Dedifferentiated amniotic fluid mesenchymal stem cell (primary cell): ENCODE results near the gene CTDSPL2.
"Not testable (repeated sequence)": the region's sequence is repeated elsewhere in the genome, so short reads cannot be mapped to it uniquely, and the experiment has no call there.

Experiments
- DNase-seq: peaks from one replicate; pipeline ENCODE4 v3.0.0-alpha.2; 2016; ENCODE audit errors: extremely low spot score

CTDSPL2 gene

DNA sequence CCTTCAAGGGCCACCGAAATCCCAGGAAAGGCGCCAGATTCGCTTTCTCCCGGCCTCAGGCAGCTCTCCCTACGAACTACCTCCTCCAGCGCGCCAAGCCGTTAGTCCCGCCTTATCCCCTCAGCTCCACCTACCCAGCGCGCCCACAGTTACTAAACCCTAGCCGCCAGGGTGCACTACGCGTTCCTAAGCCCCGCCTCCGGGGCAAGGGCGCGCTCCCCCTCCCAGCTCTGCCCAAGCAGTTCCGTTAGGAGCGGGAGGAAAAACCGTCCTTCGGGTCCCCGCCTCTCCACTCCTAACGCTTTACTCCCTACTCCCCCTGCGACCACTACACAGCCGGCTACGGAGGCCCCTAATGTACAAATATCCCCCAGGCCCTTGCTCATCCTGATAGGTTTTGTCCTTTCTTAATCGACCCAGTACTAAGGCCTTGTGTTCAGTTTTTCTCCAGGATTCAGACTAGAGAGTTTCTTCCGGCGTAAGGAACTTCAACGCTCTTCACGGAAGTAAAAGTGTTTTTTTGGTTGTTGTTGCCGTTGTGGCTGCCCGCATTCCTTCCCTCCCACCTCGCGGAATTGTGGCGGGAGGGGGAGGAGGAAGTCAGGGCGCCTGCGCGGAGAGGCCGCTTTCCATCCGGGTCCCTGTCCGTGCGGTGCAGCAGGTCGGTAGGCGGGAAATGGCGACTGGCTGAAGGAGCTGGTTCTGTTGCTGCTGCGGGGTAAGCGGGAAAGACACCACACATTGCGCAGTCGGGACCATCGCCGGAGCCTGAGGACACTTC, at the start of gene CTDSPL2:
Gene CTDSPL2, plus strand, starts transcription at position 655 of the 781 bp plus-strand sequence. CDS start 31,386 bp downstream, outside the sequence.
- peak; percentile 98 for DNase-seq

DNA sequence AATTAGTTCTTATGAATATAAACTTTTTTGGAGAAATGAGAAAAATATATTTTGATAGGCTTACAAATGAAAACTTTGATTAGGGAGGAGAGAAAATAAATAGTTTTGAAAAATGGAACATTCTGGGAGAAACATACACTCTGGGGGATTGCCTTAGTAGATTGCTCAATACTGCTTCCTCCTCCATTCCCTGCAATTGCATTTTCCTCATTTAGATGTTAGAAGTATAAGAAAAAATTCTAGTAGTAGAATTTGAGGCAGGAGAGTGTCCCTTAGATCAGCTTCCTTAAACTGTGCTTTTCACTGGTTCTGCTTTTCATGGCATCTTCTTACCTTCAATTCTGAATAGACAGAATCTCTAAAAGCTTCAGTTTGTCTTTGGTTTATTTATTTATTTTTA, 46.2 kb upstream of the CTDSPL2 start:
- no peak for DNase-seq

- DNase-seq = no peak
Measured at GRCh38 chr15:44385344-44385942, 42.0 kb upstream of the CTDSPL2 start.

- DNase-seq = no peak
Measured at GRCh38 chr15:44394062-44394461, 33.4 kb upstream of the CTDSPL2 start.

DNA sequence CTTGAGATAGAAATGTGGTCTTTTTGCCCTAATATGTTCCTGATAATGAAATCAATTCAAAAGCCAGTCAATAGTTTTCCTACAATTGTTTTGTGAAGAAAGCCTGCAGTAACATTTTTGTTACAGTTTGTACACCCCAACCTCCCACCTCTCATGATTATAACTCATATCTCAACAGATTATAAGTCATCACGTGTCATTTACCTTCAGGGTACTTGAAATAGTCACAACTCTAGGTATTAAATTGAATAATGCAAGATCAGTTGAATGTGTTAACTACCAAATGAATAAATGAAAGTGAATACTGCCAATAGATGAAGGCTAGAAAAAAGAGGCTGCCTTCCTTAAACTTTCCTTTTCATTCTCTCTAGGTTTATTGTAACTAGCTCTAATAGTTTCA, 32.9 kb upstream of the CTDSPL2 start:
- no peak for DNase-seq

DNA sequence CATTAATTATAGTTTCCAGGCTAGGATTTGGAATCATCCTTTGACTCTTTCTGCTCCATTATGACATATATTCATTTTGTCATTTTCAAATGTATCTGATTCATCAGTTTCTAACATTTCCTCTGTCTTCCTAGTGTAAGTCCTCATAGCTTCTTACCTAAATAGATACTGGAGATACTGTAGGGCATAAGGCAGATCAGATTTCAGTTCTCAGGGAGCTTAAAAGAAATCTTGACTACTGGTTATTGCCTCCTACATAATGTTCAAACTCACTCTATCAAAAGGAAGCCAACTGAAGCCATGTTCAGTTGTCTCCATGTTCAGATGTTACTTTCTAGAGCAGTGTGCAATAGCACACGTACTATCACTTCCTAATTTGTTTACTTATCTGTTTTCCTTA, 29.6 kb upstream of the CTDSPL2 start:
- DNase-seq = no peak

DNA sequence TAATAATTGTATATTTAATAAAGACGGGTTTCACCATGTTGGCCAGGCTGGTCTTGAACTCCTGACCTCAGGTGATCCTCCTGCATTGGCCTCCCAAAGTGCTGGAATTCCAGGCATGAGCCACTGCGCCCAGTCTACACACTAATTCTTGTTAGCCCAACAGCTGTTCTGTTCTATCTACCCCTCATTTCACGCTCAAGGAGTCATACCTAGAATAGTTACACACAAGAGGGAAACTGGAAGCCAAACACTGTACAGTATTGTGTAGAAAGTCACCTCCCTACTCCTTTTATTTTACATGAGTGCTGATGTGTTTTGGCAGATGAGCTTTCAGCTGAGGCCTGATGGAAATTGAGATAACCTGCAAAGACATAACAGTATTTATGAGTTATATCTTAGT, 13.4 kb upstream of the CTDSPL2 start:
- no peak for DNase-seq

GRCh38 chr15:44427756-44428724, 611 bp downstream of the CTDSPL2 start:
- DNase-seq = peak; percentile 26

DNA sequence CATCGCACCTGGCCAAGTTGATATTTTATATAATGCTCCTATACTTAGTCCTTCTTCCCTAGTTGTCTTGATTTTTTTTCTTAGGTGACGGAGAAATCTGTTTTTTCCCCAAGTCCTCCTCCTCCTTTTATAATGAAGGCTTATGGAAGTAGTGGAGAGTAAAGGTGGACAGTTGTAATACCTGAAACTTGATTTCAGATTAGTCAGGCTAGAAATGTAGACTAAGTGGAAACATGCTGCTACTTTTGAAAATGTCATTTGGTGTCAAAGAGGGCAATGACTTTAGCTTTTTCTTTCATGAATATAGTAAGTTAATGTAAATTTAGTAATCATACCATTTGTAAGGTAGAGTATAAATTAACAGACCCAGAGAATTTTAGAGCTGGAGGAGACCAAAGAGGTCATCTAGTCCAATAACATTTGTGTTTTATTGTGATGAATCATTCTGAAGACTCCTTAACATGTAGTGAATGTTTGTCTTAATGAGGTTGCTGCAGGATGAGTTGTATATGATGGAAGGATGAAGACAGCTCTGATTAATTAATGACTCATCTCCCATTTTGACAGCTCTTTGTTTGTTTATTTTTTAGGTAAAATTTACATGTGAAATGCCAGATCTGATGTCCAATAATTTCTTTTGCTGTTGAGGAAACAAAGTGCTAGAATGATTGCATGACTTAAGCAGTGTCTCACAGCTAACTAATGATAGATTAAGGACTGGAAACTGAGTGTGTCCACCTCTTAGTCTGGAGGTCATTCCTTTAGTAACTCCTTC, 8.7 kb downstream of the CTDSPL2 start:
- no peak for DNase-seq

GRCh38 chr15:44438402-44438801, 11.0 kb downstream of the CTDSPL2 start:
- DNase-seq = no peak

GRCh38 chr15:44441095-44441501, 13.7 kb downstream of the CTDSPL2 start:
- no peak for DNase-seq

DNA sequence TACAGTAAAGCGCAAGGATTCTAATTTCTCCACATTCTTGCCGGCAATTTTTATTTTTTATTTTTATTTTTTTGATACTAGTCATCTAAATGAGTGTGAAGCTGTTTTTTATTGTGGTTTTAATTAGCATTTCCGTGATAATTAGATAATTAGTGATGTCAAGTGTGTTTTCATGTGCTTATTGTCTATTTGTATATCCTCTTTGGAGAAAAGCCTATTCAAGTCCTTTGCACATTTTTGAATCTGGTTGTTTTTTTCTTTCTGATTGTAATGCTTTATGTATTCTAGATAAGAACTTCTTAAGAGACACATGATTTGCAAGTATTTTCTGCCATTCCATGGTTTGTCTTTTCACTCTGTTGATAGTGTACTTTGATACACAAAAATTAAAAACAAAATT, 16.1 kb downstream of the CTDSPL2 start:
- no peak for DNase-seq

DNA sequence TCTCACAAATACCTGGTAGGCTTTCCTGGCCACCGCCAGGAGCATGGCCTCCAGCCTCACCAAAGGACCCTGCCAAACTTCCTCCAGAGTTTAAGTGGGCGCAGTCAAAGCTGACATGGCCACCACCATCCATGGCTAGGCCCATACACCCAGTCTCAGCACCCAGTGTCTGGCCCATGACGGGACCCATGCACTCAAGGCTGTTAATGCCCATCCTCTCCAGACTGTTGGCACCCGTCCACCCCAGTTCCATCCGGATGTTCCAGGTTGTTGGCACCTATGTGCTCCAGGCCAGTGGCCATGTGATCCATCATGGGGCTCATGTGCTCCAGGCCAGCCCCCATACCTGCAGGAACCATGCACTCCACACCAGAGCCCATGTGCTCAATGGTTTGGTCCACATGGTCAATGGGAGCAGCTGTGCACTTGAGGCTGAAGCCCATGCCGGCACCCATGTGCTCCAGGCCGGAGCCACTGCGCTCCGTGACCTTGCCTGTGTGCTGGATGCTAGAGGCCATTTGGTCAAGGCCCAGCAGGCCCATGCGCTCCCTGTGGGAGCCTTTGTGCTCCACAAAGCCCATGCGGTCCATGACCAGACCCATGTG, 20.4 kb downstream of the CTDSPL2 start:
- no peak for DNase-seq

DNA sequence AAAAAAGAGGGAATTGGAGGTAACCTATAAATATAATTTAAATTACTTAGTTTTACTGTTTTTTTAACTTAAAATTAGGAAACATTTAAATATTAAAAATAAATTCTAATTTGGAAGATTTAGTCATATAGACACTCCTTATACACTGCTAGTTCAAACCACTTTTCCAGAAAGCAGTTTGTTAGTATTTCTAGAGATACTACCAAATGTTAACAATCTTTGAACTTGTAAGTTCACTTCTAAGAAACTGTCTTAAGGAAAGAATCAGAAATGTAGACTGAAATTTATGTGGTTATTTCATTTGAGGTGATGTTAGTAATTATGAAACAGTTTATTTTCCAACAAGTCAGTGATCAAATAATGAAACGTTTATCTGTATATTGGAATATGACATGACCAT, 22.7 kb downstream of the CTDSPL2 start:
- DNase-seq = no peak

GRCh38 chr15:44453578-44454283, 26.3 kb downstream of the CTDSPL2 start:
- not testable (repeated sequence) for DNase-seq

DNA sequence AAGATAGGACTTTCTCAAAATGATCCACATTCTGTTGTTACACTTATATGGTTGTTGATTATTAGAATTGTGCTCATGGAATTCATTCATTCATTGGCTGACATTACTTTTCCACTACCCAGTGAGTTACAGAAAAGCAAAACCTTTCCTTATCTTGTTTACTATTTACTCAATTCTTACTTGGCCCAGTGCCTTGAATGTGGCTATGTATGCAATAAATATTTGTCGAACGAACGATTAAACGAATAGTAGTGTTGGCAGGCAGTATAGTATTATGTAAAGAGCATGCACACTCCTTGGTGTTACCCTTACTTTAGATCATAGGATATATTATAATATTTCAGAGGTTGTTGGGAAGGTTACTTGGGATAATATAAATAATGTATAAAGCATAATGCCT, 31.0 kb downstream of the CTDSPL2 start:
- no peak for DNase-seq

DNA sequence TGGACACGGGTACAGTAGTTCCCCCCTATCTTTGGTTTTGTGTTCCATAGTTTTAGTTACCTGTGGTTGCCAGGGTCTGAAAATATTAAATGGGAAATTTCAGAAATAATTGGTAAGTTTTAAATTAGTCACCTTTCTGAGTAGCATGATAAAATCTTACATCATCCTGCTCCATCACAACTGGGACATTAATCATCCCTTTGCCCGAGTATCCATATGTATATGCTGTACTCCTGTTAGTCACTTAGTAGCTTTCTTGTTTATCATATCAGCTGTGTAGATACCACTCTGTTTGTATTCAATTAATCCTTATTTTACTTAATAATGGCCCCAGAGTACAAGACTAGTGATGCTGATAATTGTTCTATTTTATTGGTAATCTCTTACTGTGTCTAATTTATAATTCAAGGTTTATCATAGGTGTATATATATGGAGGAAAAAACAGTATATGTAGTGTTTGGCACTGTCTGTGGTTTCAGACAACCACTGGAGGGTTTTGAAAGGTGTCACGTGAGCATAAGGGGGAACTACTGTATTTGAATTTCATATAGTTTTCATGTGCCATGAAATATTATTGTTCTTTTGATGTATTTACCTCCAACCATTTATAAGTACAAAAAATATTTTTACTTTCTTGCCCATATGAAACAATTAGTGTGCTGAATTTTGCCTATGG, 41.4 kb downstream of the CTDSPL2 start:
- DNase-seq = no peak

DNA sequence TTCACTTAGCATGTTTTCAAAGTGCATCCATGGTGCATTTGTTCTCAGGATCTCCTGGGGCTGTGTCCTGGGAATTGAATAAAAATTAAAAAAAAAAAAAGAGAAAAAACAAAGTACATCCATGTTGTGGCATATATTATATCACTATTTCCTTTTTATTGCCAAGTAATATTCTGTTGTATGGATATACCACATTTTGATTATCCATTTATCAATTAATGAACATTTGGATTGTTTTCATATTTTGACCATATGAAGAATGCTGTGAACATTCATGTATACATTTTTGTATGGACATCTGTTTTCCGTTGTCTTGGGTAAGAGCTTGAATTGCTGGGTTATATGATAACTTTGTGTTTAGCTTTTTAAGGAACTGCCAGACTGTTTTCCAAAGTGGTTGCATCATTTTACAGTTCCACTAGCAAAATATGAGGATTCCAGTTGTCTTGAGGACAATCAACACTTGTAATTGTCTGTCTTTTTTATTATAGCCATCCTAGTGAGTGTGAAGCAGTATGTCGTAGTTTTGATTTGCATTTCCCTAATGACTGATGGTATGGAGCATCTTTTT, 44.5 kb downstream of the CTDSPL2 start:
- no peak for DNase-seq

DNA sequence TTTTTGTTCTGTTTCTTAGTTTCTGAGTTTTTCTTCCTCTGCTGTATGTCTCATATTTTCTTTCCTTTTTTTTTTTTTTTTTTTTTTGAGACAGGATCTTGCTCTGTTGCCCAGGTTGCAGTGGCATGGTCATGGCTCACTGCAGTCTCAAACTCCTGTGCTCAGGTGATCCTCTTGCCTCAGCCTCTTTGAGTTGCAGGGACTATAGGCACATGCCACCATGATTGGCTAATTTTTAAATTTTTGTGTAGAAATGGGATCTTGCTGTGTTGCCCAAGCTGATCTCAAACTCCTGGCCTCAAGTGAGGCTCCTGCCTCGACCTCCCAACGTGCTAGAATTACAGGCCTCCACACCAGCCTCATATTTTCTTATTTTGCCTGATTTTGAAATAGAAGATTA, 51.9 kb downstream of the CTDSPL2 start:
- DNase-seq = no peak

DNA sequence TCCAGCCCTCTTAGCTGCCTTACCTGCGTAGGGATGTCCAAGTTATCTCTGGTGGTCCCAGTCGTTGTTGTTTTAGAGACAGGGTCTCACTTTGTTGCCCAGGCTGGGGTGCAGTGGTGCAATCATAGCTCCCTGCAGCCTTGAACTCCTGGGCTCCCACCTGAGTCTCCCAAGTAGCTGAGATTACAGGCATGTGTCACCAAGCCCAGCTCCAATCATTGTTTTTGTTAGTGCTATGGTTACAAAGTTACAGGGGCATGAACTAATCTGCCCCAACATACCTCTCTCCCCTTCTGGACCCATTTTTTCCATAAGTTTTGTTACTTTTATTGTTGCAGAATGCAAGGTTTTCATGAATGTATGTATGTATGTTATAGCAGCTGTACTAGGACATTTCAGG, 54.7 kb downstream of the CTDSPL2 start:
- DNase-seq = no peak
